GM12891 (cell line): ENCODE measurements around the gene ENOX1.

ENCODE experiments used
- POLR2A ChIP-seq: IDR thresholded peaks from 2 replicates; pipeline ENCODE4 v1.6.1; 2011; ENCODE audit warnings: low read depth, low read length, control low read depth
- POLR2AphosphoS5 ChIP-seq: IDR thresholded peaks from 2 replicates; pipeline ENCODE4 v1.6.1; 2011; ENCODE audit warnings: low read depth, low read length, control low read depth
- SPI1 ChIP-seq: IDR thresholded peaks from 2 replicates; pipeline ENCODE4 v1.6.1; 2011; ENCODE audit warnings: low read depth, low read length, control low read depth
- TAF1 ChIP-seq: IDR thresholded peaks from 2 replicates; pipeline ENCODE4 v1.6.1; 2011; ENCODE audit warnings: low read depth, low read length, control low read depth

- TF ChIP-seq POLR2A (no peak), POLR2AphosphoS5 (no peak), SPI1 (no peak), TAF1 (no peak)
These were observed 495.3 kb downstream of the ENOX1 start for GRCh38 chr13:43291287-43292060.
